NCI-H345 (cell line): ENCODE results near the gene STEEP1.

ENCODE experiments used
- DNase-seq: peaks from one replicate; lab custom pipeline; 2025; lab: John Stamatoyannopoulos, UW

STEEP1 gene

DNA sequence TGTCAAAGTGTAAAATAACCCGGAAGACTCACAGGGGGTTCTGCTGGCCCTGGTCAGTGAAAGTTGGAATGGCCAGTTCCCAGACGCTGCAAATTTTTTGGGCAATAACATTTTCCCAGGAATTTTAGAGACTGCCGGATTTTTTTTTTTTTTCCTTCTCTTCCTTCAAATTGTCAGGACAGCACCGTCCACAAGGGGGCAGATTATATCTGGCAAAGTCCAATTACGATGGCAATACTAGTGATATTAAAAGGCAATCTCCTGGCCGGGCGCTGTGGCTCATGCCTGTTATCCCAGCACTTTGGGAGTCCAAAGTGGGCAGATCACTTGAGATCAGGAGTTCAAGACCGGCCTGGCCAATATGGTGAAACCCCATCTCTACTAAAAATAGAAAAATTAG lies 76.5 kb downstream of the STEEP1 start:
- DNase-seq: peak; percentile 61
